HG02759 (cell line): Measurements from ENCODE around the gene ADAMTS12.

Experiments used
- ATAC-seq: cut with Tn5 transposase; IDR thresholded peaks from one replicate; pipeline ENCODE4 v1.9.1; 2021; ENCODE audit warnings: mild to moderate bottlenecking, moderate library complexity; ENCODE audit not compliant: unreplicated experiment

The ADAMTS12 gene

GRCh38 chr5:33843579-33843978 lies 48.2 kb downstream of the ADAMTS12 start:
- no peak for ATAC-seq

GRCh38 chr5:33842456-33842855 lies 49.3 kb downstream of the ADAMTS12 start:
- ATAC-seq: no peak

- no peak for ATAC-seq
Observed at GRCh38 chr5:33841891-33842290, 49.9 kb downstream of the ADAMTS12 start.

GRCh38 chr5:33840927-33841547 lies 50.8 kb downstream of the ADAMTS12 start:
- ATAC-seq: peak; percentile 83

- ATAC-seq: no peak
Observed at GRCh38 chr5:33837301-33837700, 54.5 kb downstream of the ADAMTS12 start.

GRCh38 chr5:33834334-33834733 lies 57.5 kb downstream of the ADAMTS12 start:
- no peak for ATAC-seq

GRCh38 chr5:33833237-33833575 lies 58.6 kb downstream of the ADAMTS12 start:
- no peak for ATAC-seq

- no peak for ATAC-seq
Observed at GRCh38 chr5:33832404-33833236, 59.2 kb downstream of the ADAMTS12 start.

- ATAC-seq: no peak
Observed at GRCh38 chr5:33831041-33831440, 60.7 kb downstream of the ADAMTS12 start.

GRCh38 chr5:33829430-33829829 lies 62.4 kb downstream of the ADAMTS12 start:
- ATAC-seq: no peak

GRCh38 chr5:33828626-33829308 lies 63.0 kb downstream of the ADAMTS12 start:
- no peak for ATAC-seq

- ATAC-seq: no peak
Observed at GRCh38 chr5:33827885-33828284, 63.9 kb downstream of the ADAMTS12 start.

GRCh38 chr5:33827018-33827707 lies 64.6 kb downstream of the ADAMTS12 start:
- no peak for ATAC-seq

- peak; percentile 87 for ATAC-seq
Observed at GRCh38 chr5:33824516-33825195, 67.1 kb downstream of the ADAMTS12 start.

- ATAC-seq: no peak
Observed at GRCh38 chr5:33817301-33817700, 74.5 kb downstream of the ADAMTS12 start.

- no peak for ATAC-seq
Observed at GRCh38 chr5:33816791-33817190, 75.0 kb downstream of the ADAMTS12 start.

- no peak for ATAC-seq
Observed at GRCh38 chr5:33812746-33813145, 79.0 kb downstream of the ADAMTS12 start.

- no peak for ATAC-seq
Observed at GRCh38 chr5:33810491-33811120, 81.2 kb downstream of the ADAMTS12 start.

- ATAC-seq: no peak
Observed at GRCh38 chr5:33809936-33810335, 81.9 kb downstream of the ADAMTS12 start.

- ATAC-seq: no peak
Observed at GRCh38 chr5:33808699-33809098, 83.1 kb downstream of the ADAMTS12 start.
